G401 (cell line): Measurements from ENCODE around the gene ADGRL3. TPM values are rescaled to one million over a fixed set of nuclear protein-coding genes. Genes with fewer than 3 reads are reported as not detected.

Source experiments
- DNase-seq: peaks from one replicate; pipeline ENCODE4 v3.0.0-alpha.2; 2015; ENCODE audit warnings: low spot score
- in situ Hi-C: cut with HindIII; loops from 2 replicates; pipeline ENCODE4 v1.10.0; 2016; ENCODE audit warnings: low sequenced_read_pairs, mixed read lengths
- total RNA-seq: library from RNA; depleted of rRNA; stranded (reverse); fragments of >200 nt; shearing (Covaris generic); gene quantifications from 2 replicates; pipeline ENCODE4 v1.2.3, GENCODE V29; 2014; rRNA removed

Gene ADGRL3
- not detected in 2 replicates for total RNA-seq

DNA sequence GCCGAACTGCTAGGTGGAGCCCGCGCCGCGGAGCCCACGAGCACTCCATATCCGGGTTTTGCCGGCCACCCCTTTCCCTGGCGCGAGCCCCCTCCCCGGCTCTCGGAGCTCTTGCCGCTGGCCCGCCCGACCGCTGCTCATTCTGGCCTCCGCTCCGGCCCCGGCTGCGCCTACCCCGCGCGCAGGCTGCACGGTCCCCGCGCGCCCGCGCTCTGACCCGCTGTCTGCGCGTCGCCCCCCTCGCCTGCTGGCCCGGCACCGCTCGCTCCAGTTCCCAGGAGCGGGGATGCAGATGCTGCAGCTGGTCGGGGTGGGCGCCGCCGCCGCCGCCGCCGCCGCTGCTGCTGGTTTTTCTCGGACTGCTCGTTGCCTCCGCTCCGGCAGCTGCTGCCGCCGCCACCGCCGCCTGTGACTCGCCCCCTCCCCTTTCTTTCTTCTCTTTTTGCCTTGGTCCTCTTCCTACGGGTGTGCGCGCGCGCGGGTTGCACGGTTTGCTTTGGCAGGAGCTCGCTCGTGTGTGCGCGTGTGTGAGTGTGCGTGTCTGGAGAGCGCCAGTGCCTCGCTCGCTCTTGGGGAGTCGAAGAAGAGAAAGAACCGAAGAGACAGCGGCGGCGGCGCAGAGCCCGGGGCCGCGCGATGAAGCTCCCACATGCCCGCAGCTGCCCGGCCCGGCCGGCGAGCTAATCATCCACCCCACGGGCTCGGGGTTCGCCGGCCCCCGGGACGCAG lies at the start of gene ADGRL3:
TSS of gene ADGRL3 (plus strand) at position 140 of the 729 bp plus-strand sequence.
- peak; percentile 75 for DNase-seq
- in situ Hi-C loops: no loop called here

DNA sequence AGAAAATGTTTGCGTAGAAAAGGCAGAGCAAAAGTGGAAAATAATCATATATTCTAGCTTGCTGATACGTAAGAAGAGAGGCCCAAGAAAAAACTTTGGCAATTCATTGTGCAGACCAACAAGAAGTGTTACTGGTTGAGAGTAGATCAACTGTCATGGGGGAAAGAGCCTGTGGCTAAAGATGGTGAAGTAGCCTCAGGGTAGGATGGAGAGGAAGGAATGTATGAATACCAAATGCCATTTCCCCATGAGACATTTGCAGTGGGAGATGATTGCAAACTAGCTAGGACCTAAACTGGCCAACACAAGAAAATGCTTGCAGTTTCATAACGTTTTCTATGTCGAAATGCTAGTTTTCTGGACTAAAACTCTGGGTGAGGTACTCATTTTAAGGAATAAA lies 47.7 kb upstream of the ADGRL3 start:
- no peak for DNase-seq
- in situ Hi-C loops: no loop called here

DNA sequence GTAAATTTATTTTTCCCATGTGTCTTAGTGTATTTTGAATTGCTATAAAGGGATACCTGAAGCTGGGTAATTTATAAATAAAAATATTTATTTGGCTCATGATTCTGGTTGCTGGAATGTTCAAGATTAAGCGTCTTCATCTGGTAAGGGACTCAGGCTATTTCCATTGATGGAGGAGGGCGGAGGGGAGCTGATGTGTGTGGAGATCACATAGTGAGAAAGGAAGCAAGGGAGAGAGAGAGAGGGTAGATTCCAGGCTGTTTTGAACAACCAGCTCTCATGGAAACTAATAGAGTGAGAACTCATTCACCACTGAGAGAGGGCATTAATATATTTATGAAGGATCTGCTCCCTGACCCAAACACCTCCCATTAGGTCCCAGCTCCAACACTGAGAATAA lies 39.6 kb upstream of the ADGRL3 start:
- DNase-seq: no peak
- in situ Hi-C loops: no loop called here

DNA sequence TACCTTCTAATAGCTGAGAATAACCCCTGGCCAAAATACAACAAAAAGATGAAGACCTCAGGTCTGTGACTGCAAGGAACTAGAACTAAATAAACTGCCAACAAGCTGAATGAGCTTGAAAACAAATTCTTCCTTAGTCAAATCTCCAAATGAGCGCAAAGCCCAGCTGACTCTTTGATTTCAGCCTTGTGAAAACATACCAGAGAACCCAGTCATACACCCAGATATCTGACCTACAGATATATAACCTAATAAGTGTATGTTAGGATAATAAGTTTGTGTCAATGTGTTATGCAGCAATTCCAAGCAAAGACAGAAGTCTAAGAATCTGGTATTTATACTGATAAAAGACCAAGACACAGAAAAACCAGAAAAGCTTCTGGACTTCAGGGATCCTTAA lies 38.0 kb upstream of the ADGRL3 start:
- in situ Hi-C loops: no loop called here
- no peak for DNase-seq

DNA sequence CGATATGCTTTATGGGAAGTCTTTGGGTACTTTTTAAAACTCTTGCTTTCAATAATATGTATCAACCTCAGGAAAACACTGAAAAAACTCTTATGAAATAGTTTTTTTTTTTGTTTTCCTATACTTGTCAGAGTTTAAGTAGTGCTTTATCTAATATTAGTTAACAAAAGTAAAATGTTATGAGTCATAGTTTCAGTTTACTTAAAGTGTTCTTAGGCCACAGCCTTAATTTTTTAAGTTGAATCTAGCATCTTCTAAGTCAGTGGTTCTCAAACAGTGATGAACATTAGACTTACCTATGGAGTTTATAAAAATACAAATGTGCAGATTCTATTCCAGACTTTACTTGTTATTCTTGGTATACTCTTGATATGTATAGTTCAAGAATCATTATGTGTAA lies 26.3 kb upstream of the ADGRL3 start:
- no peak for DNase-seq
- in situ Hi-C loops: no loop called here

DNA sequence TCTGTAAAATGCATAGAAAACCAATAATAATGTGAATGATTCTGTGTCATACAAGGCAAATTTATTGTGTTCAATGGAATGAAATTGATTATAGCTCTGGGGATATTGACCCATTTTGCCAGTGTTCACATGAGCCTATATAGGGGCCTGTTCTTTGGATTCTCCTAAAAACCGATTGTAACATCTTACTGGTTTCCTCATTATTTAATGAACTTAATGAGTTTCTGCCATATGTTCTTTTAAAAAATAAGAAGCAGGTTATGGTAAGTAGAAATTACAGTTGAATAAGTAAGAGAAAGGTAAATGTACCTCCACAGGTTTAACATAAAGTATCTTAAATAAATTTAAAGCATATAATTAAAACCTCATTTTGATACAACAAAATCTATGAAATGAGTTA lies 24.6 kb upstream of the ADGRL3 start:
- no peak for DNase-seq
- in situ Hi-C loops: no loop called here

DNA sequence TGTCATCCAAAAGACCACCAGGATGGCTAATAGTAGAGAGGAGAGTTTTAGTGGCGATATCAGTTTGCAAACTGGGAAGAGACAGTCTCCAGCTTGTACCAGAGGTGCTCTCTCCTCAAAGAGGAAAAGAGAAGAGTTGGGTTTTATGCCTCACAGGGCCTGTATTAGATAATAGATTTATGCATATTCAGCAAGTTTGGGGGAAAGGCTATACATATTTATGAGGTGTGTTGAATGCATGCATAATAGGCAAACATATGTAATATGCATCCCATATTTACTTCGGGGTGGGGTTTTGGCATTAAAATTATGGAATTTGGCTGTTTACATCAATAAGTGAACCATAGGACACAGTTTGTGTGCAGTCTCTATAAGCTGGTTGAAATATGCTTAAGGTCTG lies 22.8 kb upstream of the ADGRL3 start:
- in situ Hi-C loops: no loop called here
- no peak for DNase-seq

DNA sequence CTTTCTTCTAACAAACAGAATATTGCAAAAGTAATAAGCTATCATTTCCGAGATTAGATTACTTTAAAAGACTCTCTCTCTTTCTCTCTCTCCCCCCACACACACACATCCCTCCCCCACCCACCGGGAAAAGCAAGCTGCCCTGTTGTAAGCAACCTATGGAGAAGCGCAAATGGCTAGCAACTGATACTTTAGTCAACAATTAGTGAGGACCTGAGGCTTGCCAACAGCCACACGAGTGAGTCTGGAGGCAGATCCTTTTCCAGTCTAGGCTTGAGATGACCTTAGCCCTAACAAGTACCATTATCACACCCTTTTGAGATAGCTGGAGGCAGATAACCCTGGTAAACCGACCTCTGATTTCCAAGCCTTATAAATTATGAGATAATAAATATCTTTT lies 19.7 kb upstream of the ADGRL3 start:
- in situ Hi-C loops: no loop called here
- no peak for DNase-seq

DNA sequence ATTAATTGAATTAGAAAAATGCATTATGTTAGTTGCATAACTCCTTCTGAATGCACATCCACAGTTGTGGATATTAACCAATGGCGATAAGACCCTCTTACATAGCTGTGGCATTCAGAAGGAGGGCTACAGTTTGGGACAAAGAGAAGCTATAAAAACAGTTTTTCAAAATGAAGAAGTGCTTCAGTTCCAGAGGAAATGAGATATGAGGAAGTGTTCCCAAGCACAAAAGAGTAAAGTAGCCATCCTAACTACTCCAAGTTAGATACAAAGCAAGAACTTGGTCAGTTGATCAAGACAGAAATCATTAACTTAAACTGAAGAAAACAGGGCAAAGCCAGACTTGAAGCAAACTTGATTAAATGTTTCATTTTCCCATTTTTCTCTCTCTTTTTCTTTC lies 17.2 kb upstream of the ADGRL3 start:
- DNase-seq: no peak
- in situ Hi-C loops: no loop called here

DNA sequence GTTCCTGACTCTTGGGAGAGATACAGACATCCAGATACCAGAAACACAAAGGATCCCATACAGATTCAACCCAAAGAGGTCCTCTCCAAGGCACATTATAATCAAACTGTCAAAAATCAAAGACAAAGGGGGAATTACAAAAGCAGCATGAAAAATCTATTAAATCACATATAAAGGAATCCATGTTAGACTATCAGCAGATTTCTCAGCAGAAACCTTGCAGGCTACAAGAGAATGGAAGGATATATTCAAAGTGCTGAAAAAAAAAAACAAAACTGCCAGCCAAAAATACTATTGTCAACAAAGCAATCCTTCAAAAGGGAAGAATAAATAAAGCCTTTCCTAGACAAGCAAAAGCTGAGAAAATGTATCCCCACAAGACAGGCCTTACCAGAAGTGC lies 14.8 kb upstream of the ADGRL3 start:
- in situ Hi-C loops: no loop called here
- DNase-seq: no peak

DNA sequence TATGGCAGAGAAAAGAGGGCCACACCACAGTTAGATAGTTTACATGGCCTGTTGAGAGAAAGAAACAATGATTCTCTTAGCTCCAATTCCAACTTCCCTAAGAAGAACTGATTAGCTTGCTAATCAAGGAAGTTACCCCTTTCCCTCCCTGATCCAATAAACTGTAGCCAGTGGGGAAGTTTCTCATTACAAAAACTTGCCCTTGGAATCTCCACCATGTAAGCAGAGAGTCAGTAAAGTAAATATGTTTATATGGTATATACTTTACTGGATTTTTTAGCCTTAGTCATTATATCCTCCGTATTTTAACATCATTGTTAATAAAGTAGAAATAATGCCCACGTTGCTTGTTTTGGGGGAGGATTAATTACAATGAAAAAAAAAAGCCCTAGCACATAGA lies 7.7 kb upstream of the ADGRL3 start:
- DNase-seq: no peak
- in situ Hi-C loops: no loop called here

DNA sequence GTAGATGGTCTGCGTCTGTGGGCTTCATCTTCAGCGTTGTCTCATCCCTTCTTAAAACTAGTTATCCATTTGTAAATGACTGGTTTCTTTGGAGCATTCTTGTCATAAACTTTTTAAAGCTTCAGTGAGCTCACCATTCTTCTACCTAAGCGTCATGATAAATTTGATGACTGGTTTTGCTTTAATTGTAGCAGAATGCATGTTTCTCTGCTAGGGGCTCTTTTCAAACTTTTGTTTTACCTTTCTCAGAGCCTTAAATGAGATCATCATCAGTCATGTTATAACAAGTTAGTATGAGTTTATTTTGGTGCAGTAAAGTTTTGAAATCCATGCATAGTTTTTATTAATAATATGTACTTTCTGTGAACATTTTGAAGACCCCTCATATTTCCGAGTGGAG lies 6.3 kb upstream of the ADGRL3 start:
- in situ Hi-C loops: no loop called here
- no peak for DNase-seq

DNA sequence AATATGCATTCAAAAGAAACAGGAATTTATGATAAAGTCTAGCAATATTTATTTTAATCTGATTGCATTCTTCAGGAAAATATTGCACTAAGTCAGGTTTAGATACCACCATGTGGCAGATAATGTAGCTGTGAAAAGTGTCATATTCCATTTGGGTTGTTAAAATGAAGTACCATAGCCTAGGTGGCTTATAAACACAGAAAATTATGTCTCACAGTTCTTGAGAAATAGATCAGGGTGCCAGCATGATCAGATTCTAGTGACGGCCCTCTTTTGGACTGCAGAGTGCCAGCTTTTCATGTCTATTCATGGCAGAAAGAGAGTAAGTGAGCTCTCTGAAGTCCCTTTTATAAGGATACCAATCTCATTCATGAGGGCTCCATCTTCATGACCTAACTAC lies 5.6 kb upstream of the ADGRL3 start:
- no peak for DNase-seq
- in situ Hi-C loops: no loop called here

DNA sequence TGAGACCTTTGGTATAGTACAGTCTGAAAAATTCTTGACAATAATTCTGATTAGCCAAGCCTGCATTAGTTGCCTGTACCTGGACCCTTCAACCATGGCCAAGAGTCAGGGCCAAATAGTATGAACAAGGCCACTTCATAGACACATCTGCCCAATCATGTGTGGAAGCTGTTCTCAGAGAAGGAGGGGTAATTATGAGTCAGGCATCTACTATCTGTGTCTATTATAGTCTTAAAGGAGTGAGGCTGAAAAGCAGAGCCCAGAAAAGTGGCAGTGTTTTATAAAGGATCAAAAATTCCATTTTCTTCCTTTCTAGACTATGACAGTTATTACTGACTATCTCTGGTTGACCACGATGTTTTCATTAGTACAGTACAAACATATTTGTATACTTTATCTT lies 5.0 kb upstream of the ADGRL3 start:
- in situ Hi-C loops: no loop called here
- DNase-seq: no peak

DNA sequence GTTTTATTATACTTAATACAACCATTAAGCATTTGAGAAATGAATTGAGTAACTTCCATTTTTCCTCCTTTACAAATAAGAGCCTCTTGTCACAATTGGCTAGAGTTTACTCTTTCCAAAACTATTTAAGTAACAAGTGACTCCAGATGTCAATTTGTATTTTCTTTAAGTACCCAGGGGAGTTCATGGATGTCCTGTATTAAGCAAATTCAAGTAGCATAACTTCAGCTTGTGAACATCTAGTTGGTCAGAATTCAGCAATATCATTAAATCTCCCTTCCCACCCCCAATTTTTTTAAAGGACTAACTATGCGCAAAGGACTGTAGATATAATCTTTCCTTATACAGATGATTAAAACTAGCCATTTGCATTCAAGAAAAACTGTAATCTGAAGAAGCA lies 1.4 kb upstream of the ADGRL3 start:
- no peak for DNase-seq
- in situ Hi-C loops: no loop called here

DNA sequence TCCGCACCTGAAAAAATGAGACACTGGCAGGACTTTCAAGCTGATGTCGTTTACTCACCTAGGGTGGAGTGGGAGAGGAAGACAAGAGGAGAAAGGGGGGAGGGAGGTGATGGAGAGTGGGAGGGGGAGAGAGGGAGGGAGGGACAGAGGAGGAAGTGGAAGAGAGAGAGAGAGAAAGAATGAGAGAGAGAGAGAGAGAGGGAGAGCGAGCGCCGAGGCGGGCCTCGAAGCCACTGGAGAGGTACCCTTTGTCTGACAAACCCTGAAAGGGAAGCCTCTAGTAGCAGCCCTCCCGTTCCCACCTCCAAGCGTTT lies 296 bp upstream of the ADGRL3 start:
- in situ Hi-C loops: no loop called here

DNA sequence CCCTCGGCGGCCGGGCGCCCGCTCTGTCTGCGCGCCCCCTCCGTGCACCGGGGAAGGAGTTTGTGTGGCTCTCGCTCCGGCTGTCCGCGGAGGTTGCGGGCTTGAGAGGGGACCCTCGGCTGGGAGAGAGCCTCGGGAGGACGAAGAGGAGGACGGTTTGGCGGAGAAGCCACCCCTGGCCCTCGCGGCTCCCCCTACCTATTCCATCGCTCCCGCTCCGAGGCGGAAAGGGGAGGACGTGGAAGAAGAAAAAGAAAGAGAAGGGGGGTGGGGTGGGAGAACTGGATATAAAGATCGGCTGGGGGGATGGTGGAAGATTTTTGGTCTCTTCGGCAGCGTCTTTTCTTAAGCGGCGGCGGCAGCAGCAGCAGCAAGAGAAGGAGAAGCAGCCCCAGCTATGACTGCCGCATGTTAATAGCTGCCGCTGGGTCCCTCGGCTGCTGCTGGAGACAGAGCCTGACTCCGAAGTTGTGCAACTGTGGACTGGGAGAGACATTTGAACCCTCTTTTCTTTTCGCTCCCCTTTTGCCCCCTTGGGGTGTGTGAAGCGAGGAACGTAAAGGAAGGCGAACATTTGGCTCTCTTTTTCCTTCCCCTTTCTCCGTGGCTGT lies 895 bp downstream of the ADGRL3 start:
- DNase-seq: peak; percentile 56

More for the DNA sequence above, 296 bp upstream of the ADGRL3 start:
- no peak for DNase-seq

DNA sequence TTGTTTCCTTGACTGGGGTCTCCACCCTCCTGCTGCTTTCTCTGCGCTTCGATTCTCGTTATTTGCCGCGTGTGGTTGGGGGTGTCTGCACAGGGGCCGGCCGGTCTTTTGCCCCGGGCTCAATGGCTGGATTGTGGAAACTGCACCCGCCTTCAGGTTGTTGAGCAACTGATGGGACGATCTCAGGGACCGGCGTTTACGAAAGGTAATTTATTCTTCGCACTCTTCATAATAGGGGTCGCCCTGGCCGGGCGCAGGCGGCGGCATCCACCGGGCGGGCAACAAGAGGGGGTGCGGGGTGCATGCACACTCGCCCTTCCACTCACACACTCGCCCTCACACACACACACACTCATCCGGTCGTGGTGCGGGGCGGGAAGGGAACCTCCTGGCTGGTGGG lies 1.4 kb downstream of the ADGRL3 start:
- in situ Hi-C loops: no loop called here
- peak; percentile 36 for DNase-seq

More for the DNA sequence above, 895 bp downstream of the ADGRL3 start:
- in situ Hi-C loops: no loop called here

DNA sequence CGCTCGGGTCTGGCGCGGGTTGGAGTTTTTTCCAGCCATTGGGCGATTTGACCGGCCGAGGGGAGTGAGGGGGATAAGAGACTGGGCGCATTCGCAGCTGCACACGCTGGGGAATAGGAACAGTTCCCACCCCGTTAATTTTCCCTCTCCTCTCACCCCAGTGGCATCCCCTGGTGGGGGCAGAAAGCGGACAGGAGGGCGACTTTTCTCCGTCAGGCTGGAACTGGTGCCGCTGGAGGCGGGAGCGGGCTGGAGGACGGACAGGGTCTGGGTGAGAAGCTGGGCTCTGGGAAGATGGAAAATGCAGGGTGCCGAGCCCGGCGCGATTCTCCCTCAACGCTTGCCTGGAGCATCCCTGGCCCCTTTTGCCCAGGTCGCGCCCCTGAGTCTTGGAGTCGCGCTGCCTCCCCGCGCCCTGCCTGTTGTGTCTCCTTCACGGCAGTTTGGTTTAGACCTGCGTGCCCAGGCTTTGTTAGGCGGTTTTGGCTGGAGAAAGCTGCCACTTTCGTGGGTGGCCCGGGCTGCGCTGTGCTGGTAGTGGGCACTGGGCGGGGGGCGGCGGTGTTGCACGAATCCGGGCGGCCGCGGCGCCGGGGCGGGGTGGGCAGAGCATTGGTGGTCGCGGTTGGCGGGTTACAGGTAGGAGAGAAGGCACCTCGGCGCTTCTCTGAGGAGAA lies 2.0 kb downstream of the ADGRL3 start:
- peak; percentile 49 for DNase-seq
- in situ Hi-C loops: no loop called here

DNA sequence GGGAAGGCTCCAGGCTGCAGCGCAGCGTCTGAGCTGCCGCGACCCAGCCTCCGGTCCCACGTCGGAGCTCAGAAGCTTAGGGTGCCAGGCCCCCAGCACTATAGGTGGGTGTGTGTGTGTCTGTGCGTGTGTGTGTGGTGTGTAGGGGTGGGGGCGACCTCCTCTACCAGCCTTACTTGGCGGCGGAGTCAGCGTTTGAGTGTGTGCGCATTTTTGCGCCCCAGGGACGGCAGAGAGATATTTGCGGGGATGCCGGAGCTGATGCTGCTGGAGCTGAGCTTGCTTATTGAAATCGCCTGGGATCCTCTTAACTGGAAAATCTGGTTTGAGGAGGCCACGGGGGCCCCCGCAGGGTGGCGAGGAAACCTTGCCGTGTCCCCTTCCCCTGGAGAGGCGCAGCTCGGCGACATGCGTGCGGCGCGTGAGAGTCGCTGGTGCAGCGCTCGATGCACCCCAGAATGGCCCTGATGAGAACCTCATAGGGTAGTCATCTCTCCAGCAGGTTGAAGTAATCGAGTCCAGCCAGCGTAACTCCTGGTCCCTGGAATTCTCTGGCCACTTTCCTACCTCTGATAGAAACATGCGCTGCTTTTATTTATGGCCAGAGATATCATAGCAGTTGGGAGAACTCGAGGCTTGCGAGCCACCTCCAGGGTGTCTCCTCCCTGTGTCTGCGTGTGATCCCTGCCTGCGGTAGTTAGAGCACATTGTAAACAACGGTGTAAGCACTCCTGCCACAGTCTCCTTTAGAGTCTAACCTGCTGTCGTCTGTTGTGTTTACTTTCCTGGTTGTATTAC lies 2.7 kb downstream of the ADGRL3 start:
- peak; percentile 83 for DNase-seq
- in situ Hi-C loops: no loop called here
